Measurements from ENCODE around the gene DAAM1. TPM values are rescaled to one million over a fixed set of nuclear protein-coding genes. Genes with fewer than 3 reads are reported as not detected.

The DAAM1 gene
- polyA plus RNA-seq, 1 donor from 2014 or later, result 161 TPM

GRCh38 chr14:59184396-59184795 lies 4.1 kb upstream of the DAAM1 start:
- no peaks in the 10 kb centered on the region for H3K9me3 ChIP-seq (ENCODE audit: low read length)
- peaks cover 15% of the 10 kb centered on the region for H3F3A ChIP-seq (ENCODE audit: insufficient read depth, low read length, poor library complexity, severe bottlenecking)
- H3K36me3 ChIP-seq (ENCODE audit: insufficient read depth, low read length), result no peaks in the 10 kb centered on the region
- TF ChIP-seq REST (IDR thresholded peaks at IDR 0.05; ENCODE audit: borderline replicate concordance) (no peak), CTCF (IDR thresholded peaks at IDR 0.05; ENCODE audit: poor library complexity, severe bottlenecking) (no peak), TAF1 (IDR thresholded peaks at IDR 0.05; ENCODE audit: low read depth) (no peak), MXI1 (conservative IDR thresholded peaks at IDR 0.05; ENCODE audit: poor library complexity, severe bottlenecking) (no peak), RAD21 (conservative IDR thresholded peaks at IDR 0.05) (no peak), POLR2AphosphoS5 (IDR thresholded peaks at IDR 0.05) (no peak), EP300 (conservative IDR thresholded peaks at IDR 0.05; ENCODE audit: poor library complexity, severe bottlenecking) (no peak), EZH2 (IDR thresholded peaks at IDR 0.05; ENCODE audit: borderline replicate concordance, insufficient read depth, low read length, poor library complexity, severe bottlenecking) (no peak), SMC3 (conservative IDR thresholded peaks at IDR 0.05; ENCODE audit: poor library complexity) (no peak)
- no peaks in the 10 kb centered on the region for H4K20me1 ChIP-seq (ENCODE audit: insufficient read depth)
- no peaks in the 10 kb centered on the region for H3K9me2 ChIP-seq (ENCODE audit: insufficient read depth, low read length)
- H3K79me2 ChIP-seq (replicated peaks; ENCODE audit: insufficient read depth, low read length), result peaks cover 5% of the 10 kb centered on the region
- no peak overlapping the region for H2AFZ ChIP-seq (ENCODE audit: low read depth, low read length)
- no peak overlapping the region for H3K4me3 ChIP-seq (ENCODE audit: low read length)
- no peak overlapping the region for H3K9ac ChIP-seq (ENCODE audit: low read length)
- H3K27ac ChIP-seq (ENCODE audit: low read length), result no peak overlapping the region
- H3K4me2 ChIP-seq (ENCODE audit: low read length), result no peak overlapping the region
- no peaks in the 10 kb centered on the region for H3K27me3 ChIP-seq (ENCODE audit: insufficient read depth, low read depth, low read length)

GRCh38 chr14:59185676-59186075 lies 2.8 kb upstream of the DAAM1 start:
- no peaks in the 10 kb centered on the region for H3K27me3 ChIP-seq (ENCODE audit: insufficient read depth, low read depth, low read length)
- peaks cover 7% of the 10 kb centered on the region for H4K20me1 ChIP-seq (ENCODE audit: insufficient read depth)
- H3K36me3 ChIP-seq (ENCODE audit: insufficient read depth, low read length), result no peaks in the 10 kb centered on the region
- H3K9me2 ChIP-seq (ENCODE audit: insufficient read depth, low read length), result no peaks in the 10 kb centered on the region
- H3K4me2 ChIP-seq (ENCODE audit: low read length), result peak overlapping the region; percentile 56
- peaks cover 19% of the 10 kb centered on the region for H3F3A ChIP-seq (ENCODE audit: insufficient read depth, low read length, poor library complexity, severe bottlenecking)
- no peaks in the 10 kb centered on the region for H3K9me3 ChIP-seq (ENCODE audit: low read length)
- peaks cover 18% of the 10 kb centered on the region for H3K79me2 ChIP-seq (replicated peaks; ENCODE audit: insufficient read depth, low read length)
- peak overlapping the region; percentile 98 for H3K9ac ChIP-seq (ENCODE audit: low read length)
- H3K4me3 ChIP-seq (ENCODE audit: low read length), result peak overlapping the region; percentile 89
- H2AFZ ChIP-seq (ENCODE audit: low read depth, low read length), result peak overlapping the region; percentile 47
- H3K27ac ChIP-seq (ENCODE audit: low read length), result peak overlapping the region; percentile 98
- TF ChIP-seq SMC3 (conservative IDR thresholded peaks at IDR 0.05; ENCODE audit: poor library complexity) (no peak), EZH2 (IDR thresholded peaks at IDR 0.05; ENCODE audit: borderline replicate concordance, insufficient read depth, low read length, poor library complexity, severe bottlenecking) (no peak), REST (IDR thresholded peaks at IDR 0.05; ENCODE audit: borderline replicate concordance) (no peak), MXI1 (conservative IDR thresholded peaks at IDR 0.05; ENCODE audit: poor library complexity, severe bottlenecking) (no peak), CTCF (IDR thresholded peaks at IDR 0.05; ENCODE audit: poor library complexity, severe bottlenecking) (no peak), POLR2AphosphoS5 (IDR thresholded peaks at IDR 0.05) (no peak), RAD21 (conservative IDR thresholded peaks at IDR 0.05) (no peak)

Data from neural cell (in vitro differentiated cells).